K562 (cell line): ENCODE measurements around the gene SDR42E2. TPM values are rescaled to one million over a fixed set of nuclear protein-coding genes. Genes with fewer than 3 reads are reported as not detected.

Source experiments
- ATAC-seq: fragments of 200-7000 bp; cut with Tn5 transposase; 3 replicates; pipeline ENCODE4 v1.9.1; 2020; ENCODE audit warnings: moderate library complexity
- BruUV-seq: library from RNA; stranded (reverse); fragments of 400-500 nt; replicated peaks from 2 replicates; lab custom pipeline; 2021; lab: Mats Ljungman, UMichigan
- CTCF ChIA-PET: fragments of 300-600 bp; formaldehyde crosslinking; extraction: SDS; loops from one replicate; lab custom pipeline; 2021; ENCODE audit warnings: low intra/inter-chr PET ratio; lab: Yijun Ruan, JAX
- POLR2A ChIA-PET: fragments of 300-600, 350-650 bp; sonication (Branson Sonifier 250); formaldehyde crosslinking; extraction: SDS; loops from one replicate; lab custom pipeline; 2021; ENCODE audit warnings: antibody characterized with exemption, inconsistent platforms; lab: Yijun Ruan, JAX
- DNase-seq, 4 experiments: peaks; one replicate each; pipeline versions ENCODE4 v3.0.0 to v3.0.0-alpha.2; 2011 to 2018; ENCODE audit warnings: low spot score in 3 of 4, mixed read lengths in 3 of 4; ENCODE audit errors: extremely low read depth in 1 of 4
- FAIRE-seq: peaks from 2 replicates; lab custom pipeline; 2011; peaks lifted over from hg19 to GRCh38; lab: Jason Lieb, UNC
- H2AFZ ChIP-seq: 2 replicates; pipeline ENCODE4 v1.6.0; 2011; ENCODE audit warnings: low read depth, low read length, control low read depth, inconsistent platforms
- H3K27ac ChIP-seq: fragments of 200-600 bp; 3 replicates; pipeline ENCODE4 v1.8.0; 2011; ENCODE audit warnings: low read depth, mild to moderate bottlenecking, control low read depth, inconsistent platforms, low read length, moderate library complexity, mixed read lengths; ENCODE audit errors: extremely low read depth
- H3K27me3 ChIP-seq, 2 experiments: fragments of 300-600 bp in 1 of 2; 2 replicates in 1 of 2; 3 replicates in 1 of 2; pipeline versions ENCODE4 v1.6.0 to v1.8.0; 2011; ENCODE audit warnings: inconsistent platforms in 2 of 2, low read length in 2 of 2, mild to moderate bottlenecking in 1 of 2, mixed read lengths in 1 of 2, moderate library complexity in 1 of 2; ENCODE audit not compliant: control insufficient read depth in 2 of 2, insufficient read depth in 2 of 2
- H3K36me3 ChIP-seq: fragments of 300-600 bp; 3 replicates; pipeline ENCODE4 v1.8.0; 2011; ENCODE audit warnings: mild to moderate bottlenecking, low read length, inconsistent platforms; ENCODE audit not compliant: control insufficient read depth, insufficient read depth
- H3K4me1 ChIP-seq, 2 experiments: fragments of 200-600 bp in 1 of 2; replicated peaks in 1 of 2; 2 replicates in 1 of 2; 3 replicates in 1 of 2; pipeline versions ENCODE4 v1.5.1 to v1.8.0; 2011; ENCODE audit warnings: inconsistent platforms in 2 of 2, low read length in 2 of 2, mild to moderate bottlenecking in 1 of 2, mixed read lengths in 1 of 2, moderate library complexity in 1 of 2; ENCODE audit not compliant: control insufficient read depth in 2 of 2, insufficient read depth in 2 of 2
- H3K4me2 ChIP-seq: 2 replicates; pipeline ENCODE4 v1.6.1; 2011; ENCODE audit warnings: low read length, control low read depth, inconsistent platforms, mixed read lengths; ENCODE audit not compliant: insufficient read depth
- H3K4me3 ChIP-seq: fragments of 200-600 bp; sonication (generic), shearing (Covaris generic); 2 replicates; pipeline ENCODE4 v1.5.1; 2016; ENCODE audit warnings: control low read depth, inconsistent platforms
- H3K79me2 ChIP-seq: fragments of 200-600 bp; 3 replicates; pipeline ENCODE4 v1.8.0; 2011; ENCODE audit warnings: low read length, inconsistent platforms; ENCODE audit not compliant: control insufficient read depth, insufficient read depth
- H3K9ac ChIP-seq, 2 experiments: 2 replicates each; pipeline versions ENCODE4 v1.6.0 to v1.6.1; 2011; ENCODE audit warnings: low read depth in 2 of 2, low read length in 2 of 2, control low read depth in 1 of 2, inconsistent platforms in 1 of 2, mild to moderate bottlenecking in 1 of 2, mixed read lengths in 1 of 2; ENCODE audit not compliant: insufficient read depth in 1 of 2
- H3K9me1 ChIP-seq: one replicate; pipeline ENCODE4 v1.6.0; 2011; ENCODE audit warnings: inconsistent platforms, mild to moderate bottlenecking, low read length, moderate library complexity; ENCODE audit not compliant: control insufficient read depth, insufficient read depth
- H3K9me3 ChIP-seq: replicated peaks from 2 replicates; pipeline ENCODE4 v1.5.1; 2011; ENCODE audit warnings: low read depth, low read length, inconsistent platforms; ENCODE audit not compliant: control insufficient read depth, insufficient read depth
- H4K20me1 ChIP-seq: replicated peaks from 2 replicates; pipeline ENCODE4 v1.6.1; 2011; ENCODE audit warnings: low read length, inconsistent platforms, mixed read lengths; ENCODE audit not compliant: control insufficient read depth, insufficient read depth
- ATF3 ChIP-seq, 2 experiments: fragments of 450-650 bp in 1 of 2; sonication (generic) in 1 of 2; formaldehyde crosslinking in 1 of 2; IDR thresholded peaks in 1 of 2; conservative IDR thresholded peaks in 1 of 2; 2 replicates each; pipeline versions ENCODE4 v1.6.1 to v1.8.1; 2016 to 2023; ENCODE audit warnings: mild to moderate bottlenecking in 2 of 2, moderate library complexity in 2 of 2, inconsistent platforms in 1 of 2, missing genetic modification reagents in 1 of 2
- FOSL1 ChIP-seq: fragments of 200-800 bp; sonication (Bioruptor generic); conservative IDR thresholded peaks from 2 replicates; pipeline ENCODE4 v1.6.1; 2016; ENCODE audit warnings: missing genetic modification characterization, missing compliant biosample characterization
- FOXJ3 ChIP-seq: sonication (generic); formaldehyde crosslinking; IDR thresholded peaks from 2 replicates; pipeline ENCODE4 v1.4.0; 2020; ENCODE audit warnings: mild to moderate bottlenecking, missing genetic modification reagents
- ID3 ChIP-seq, 2 experiments: fragments of 250-450 bp in 1 of 2; fragments of 450-650 bp in 1 of 2; sonication (Bioruptor Pico) in 1 of 2; IDR thresholded peaks; 2 replicates each; pipeline versions ENCODE4 v1.6.1 to v1.8.0; 2016 to 2021; ENCODE audit warnings: mild to moderate bottlenecking in 2 of 2, moderate library complexity in 2 of 2, missing compliant biosample characterization in 1 of 2, missing genetic modification characterization in 1 of 2
- JUND ChIP-seq, 2 experiments: IDR thresholded peaks; 2 replicates in 1 of 2; 3 replicates in 1 of 2; pipeline ENCODE4 v1.6.1; 2011; ENCODE audit warnings: borderline replicate concordance in 2 of 2, low read depth in 2 of 2, low read length in 2 of 2, improper control_type of control experiment in 1 of 2, missing biosample characterization in 1 of 2, missing genetic modification characterization in 1 of 2, missing genetic modification reagents in 1 of 2
- NFIC ChIP-seq: fragments of 450-650 bp; IDR thresholded peaks from 2 replicates; pipeline ENCODE4 v1.6.1; 2017; ENCODE audit warnings: mild to moderate bottlenecking, inconsistent platforms
- NR2C2 ChIP-seq, 2 experiments: fragments of 200-800 bp in 1 of 2; sonication (Bioruptor generic) in 1 of 2; sonication (generic) in 1 of 2; formaldehyde crosslinking in 1 of 2; IDR thresholded peaks; 2 replicates each; pipeline versions ENCODE4 v1.6.1 to v1.8.0; 2016 to 2022; ENCODE audit warnings: mild to moderate bottlenecking in 1 of 2, missing compliant biosample characterization in 1 of 2, missing genetic modification characterization in 1 of 2, missing genetic modification reagents in 1 of 2
- PHB ChIP-seq: fragments of 250-450 bp; sonication (Bioruptor Pico); IDR thresholded peaks from 2 replicates; pipeline ENCODE4 v1.5.0; 2021
- RBBP5 ChIP-seq: fragments of 200-600 bp; sonication (generic); IDR thresholded peaks from 2 replicates; pipeline ENCODE4 v1.6.1; 2012; ENCODE audit warnings: borderline replicate concordance, mild to moderate bottlenecking, low read length, control low read depth, inconsistent platforms; ENCODE audit not compliant: insufficient read depth, poor library complexity, severe bottlenecking
- ZKSCAN1 ChIP-seq: fragments of 150-350 bp; IDR thresholded peaks from 2 replicates; pipeline ENCODE4 v1.6.1; 2016; ENCODE audit warnings: low read depth, low read length
- WGBS: fragments of 100-300 bp; shearing (Covaris generic); methylation state at CpG from one replicate; pipeline ENCODE4 v1.1.6; 2016; ENCODE audit warnings: low coverage, mixed read lengths; ENCODE audit not compliant: insufficient coverage; ENCODE audit errors: missing lambda C conversion rate; 5-methylcytosine and 5-hydroxymethylcytosine counted together
- in situ Hi-C: fragments of 300-500 bp; cut with MboI; formaldehyde crosslinking; loops from 4 replicates; pipeline ENCODE4 v1.15.0; 2018; ENCODE audit warnings: inconsistent platforms, mixed read lengths
- intact Hi-C: fragments of 100-400 bp; cut with micrococcal nuclease; formaldehyde crosslinking; loops from 2 replicates; pipeline ENCODE4 v1.14.2; 2022
- polyA plus RNA-seq, 8 experiments: library from polyadenylated mRNA; depleted of rRNA in 4 of 8; stranded (reverse) in 5 of 8; unstranded in 3 of 8; fragments of >200 nt; fragmentation: Nextera tagmentation in 2 of 8; fragmentation: Illumina TruSeq in 1 of 8; extraction: Ambion mirVana in 2 of 8; extraction: Trizol in 1 of 8; gene quantifications; 2 replicates each; pipeline versions ENCODE4 v1.2.1 to v1.2.3, GENCODE V29; 2011 to 2014; ENCODE audit warnings: inconsistent platforms in 1 of 8, missing spikeins in 1 of 8
- total RNA-seq, 7 experiments: library from RNA; depleted of rRNA in 6 of 7; stranded (reverse); fragments of >200 nt in 6 of 7; fragmentation: Illumina TruSeq in 2 of 7; extraction: Trizol in 2 of 7; gene quantifications; 2 replicates each; pipeline versions ENCODE4 v1.2.1 to v1.2.3, GENCODE V29; 2011 to 2021; ENCODE audit warnings: low replicate concordance in 1 of 7

SDR42E2 gene
- total and polyA plus RNA-seq, 9 of the 15 experiments (the other 6 are each of a cell fraction or from before 2014, with no cell fraction given) = 0.03 to 0.07 (median 0.04) TPM; not detected in 4

GRCh38 chr16:22232277-22233036 lies 70.2 kb downstream of the SDR42E2 start:
- Histone ChIP-seq H3K4me3 (no peak overlapping the region), H3K27ac (peak overlapping the region; percentile 29; the same call in 1 of the 3 replicates), H3K4me2 (peak overlapping the region; percentile 3; the same call in 1 of the 2 replicates), H3K79me2 (peaks cover 4% of the 10 kb centered on the region; the same call in 1 of the 3 replicates), H3K27me3 (no peaks in the 10 kb centered on the region), H3K9me1 (no peaks in the 10 kb centered on the region), H4K20me1 (no peaks in the 10 kb centered on the region), H3K4me1 (peaks cover 4 to 6% of the 10 kb centered on the region in 2 experiments; a peak in 3 of 5 replicates), H3K36me3 (peaks cover 63% of the 10 kb centered on the region; the same call in 2 of the 3 replicates), H3K9ac (peak overlapping the region in 1 of 2 experiments; percentile 6; a peak in 1 of 4 replicates), H3K9me3 (no peaks in the 10 kb centered on the region), H2AFZ (no peak overlapping the region)
- TF ChIP-seq ATF3 (IDR thresholded peaks at IDR 0.05) (peak; percentile 43; the same call in 1 of the 2 replicates), ATF3 (CRISPR knock-in tag; conservative IDR thresholded peaks at IDR 0.05) (no peak), NFIC (0 out of 2 replicates have a peak, but pooled peaks have one; percentile 16), JUND (IDR thresholded peaks at IDR 0.05; ENCODE audit: borderline replicate concordance, low read depth, low read length) (peak; percentile 30; the same call in 1 of the 2 replicates), JUND (tag; IDR thresholded peaks at IDR 0.05; ENCODE audit: borderline replicate concordance, low read depth, low read length) (no peak), PHB (CRISPR knock-in tag) (no peak), RBBP5 (no peak), FOXJ3 (CRISPR knock-in tag) (no peak), ID3 (CRISPR knock-in tag; IDR thresholded peaks at IDR 0.05) (no peak), ID3 (tag; IDR thresholded peaks at IDR 0.05) (peak; percentile 52; the same call in 1 of the 2 replicates), FOSL1 (0 out of 2 replicates have a peak, but pooled peaks have one; percentile 40), ZKSCAN1 (peak; percentile 50; the same call in 1 of the 2 replicates), NR2C2 (CRISPR knock-in tag; IDR thresholded peaks at IDR 0.05) (no peak), NR2C2 (tag; IDR thresholded peaks at IDR 0.05) (no peak)
- CTCF ChIA-PET = interaction anchor here (0.6 kb wide), 1 partner anchor 726 kb away, joined by 3 read pairs; no protein-coding TSS in a partner anchor
- DNase-seq = peak in 1 of 4 experiments; percentile 33
- FAIRE-seq = peak; percentile 84
- intact Hi-C loops (no loop called here), in situ Hi-C loops (no loop called here)
- POLR2A ChIA-PET = interaction anchor here (0.8 to 1.5 kb wide), 6 partner anchors 9 to 21 kb away, joined by 3 to 5 read pairs (median 4); no protein-coding TSS in a partner anchor
- BruUV-seq = no TSS peak
- whole genome bisulfite sequencing = 50% methylated on average over 14 of the region's 14 CpGs
- peak; percentile 64 for ATAC-seq
